NOMO-1 treated with DMSO at 0.1 percent for 48 hours (cell line): Measurements from ENCODE around the gene ZDHHC14.

Experiments used
- DNase-seq: peaks from one replicate; lab custom pipeline; 2025; ENCODE audit not compliant: unreplicated experiment; lab: John Stamatoyannopoulos, UW

ZDHHC14 gene

DNA sequence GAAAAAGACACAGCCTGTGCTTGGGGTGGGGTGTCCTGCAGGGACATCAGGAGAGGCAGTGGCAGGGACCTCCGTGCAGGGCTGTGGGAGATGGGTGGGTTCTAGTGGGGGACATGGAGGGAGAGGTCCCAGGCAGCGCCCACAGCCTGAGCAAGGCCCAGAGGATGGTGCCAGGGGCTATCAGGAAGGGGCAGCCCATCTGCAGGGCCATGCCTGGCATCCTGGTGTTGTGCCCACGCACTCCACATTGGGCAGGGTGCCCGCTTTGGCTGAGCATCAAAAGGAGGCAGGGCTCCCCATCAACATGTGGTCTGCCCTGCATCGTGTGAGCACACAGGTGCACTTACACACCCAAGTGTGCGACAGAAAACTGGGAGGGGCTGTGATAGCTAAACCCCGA is 257.8 kb downstream of the ZDHHC14 start:
- no peak for DNase-seq

DNA sequence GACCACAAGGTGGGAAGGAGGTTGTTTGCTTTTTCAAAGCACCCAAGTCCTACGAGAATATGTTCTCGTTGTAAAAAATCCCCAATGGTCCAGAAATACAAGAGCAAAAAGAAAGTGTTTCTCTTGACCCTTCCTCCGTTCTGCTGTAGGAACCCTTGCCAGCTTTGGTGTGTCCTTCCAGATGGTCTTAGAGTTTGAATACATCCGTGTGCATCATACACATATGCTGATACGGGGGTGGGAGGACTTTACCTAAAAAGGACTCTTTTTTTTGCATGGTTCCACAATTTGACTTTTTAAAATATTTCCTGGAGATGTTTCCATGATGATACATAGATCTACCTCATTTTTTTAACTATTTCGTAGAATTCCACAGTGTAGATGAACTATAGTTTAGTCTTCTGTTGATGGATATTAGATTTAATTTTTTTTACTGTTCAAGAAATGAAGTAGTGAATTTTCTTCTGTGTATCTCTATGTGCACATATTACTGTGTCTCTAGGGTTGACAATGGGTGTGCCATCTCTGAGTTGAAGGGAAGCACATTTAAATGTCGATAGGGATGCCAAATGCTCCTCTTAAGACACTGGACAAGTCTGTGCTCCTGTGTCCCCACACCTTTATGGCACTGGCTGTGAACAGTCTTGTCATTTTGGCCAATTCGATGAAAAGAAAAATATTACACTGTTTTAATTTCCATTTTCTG is 259.9 kb downstream of the ZDHHC14 start:
- no peak for DNase-seq

DNA sequence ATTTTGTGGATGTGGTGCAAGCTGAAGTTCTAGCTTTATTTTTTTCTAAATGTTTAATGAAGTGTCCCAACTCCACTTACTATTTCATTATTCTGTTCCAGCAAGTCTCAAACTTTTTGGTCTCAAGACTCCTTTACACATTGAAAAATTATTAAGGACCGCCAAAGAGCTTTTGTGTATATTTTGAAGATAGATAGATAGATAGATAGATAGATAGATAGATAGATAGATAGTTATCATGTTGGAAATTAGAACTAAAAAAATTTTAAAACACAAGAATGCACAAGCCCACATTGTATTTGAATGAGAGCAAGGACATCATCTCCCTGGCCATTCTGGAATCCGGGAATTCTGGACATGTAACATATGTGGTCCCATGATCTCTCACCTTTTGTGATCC is 260.8 kb downstream of the ZDHHC14 start:
- DNase-seq = no peak

DNA sequence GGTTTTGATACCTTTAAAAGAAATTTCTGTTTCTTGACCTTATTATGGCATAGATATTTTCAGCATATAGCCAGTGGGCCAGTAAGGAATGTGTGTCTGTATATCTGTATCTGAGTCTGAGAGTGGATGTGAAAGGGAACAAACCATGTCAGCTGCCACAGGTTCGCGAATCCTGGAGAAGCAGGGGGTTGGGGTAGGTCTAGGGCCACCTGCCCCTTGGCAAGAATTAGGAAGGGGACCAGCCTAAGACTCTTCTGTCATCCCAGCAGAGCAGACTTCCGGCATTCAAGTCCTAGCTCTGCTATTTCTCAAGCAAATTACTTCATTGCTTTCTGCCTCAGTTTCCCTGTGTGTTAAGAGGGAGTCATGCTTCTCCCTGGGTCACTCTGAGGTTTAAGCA is 261.7 kb downstream of the ZDHHC14 start:
- DNase-seq = no peak

DNA sequence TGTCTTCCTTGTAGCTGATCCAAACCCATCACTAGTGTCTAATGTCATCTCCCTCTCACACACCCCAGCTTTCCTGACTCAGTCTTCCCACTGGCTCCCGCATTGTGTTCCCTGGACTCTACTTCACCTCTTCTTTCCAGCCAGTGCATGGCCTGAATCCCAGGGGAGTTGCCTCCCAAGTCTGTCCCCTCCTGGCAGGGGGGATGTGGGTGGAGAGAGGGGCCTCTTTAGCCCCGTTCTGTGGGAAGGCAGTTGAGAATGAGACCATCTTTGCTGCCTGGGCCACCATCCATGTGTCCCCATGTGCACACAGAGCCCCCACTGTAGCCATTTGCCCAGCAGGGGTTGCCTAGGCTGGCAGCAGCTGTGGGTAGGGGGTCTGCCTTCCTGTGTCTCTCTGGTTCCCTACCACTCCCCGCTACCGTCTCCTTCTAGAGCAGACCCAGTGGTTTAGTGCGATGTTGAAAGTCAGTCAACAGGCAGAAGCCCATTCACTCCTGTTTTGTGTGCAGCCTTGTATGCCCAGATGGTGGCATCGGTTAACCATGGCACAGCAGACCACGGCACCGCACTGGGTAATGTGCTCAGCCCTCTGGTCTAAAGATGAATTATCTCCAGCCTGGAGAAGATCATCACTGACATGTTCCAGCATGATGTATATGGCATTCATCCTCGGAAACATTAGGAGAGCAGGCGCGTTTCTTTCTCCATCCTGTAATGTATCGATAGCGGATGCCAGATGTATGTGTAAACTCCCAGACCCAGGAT is 263.2 kb downstream of the ZDHHC14 start:
- no peak for DNase-seq

DNA sequence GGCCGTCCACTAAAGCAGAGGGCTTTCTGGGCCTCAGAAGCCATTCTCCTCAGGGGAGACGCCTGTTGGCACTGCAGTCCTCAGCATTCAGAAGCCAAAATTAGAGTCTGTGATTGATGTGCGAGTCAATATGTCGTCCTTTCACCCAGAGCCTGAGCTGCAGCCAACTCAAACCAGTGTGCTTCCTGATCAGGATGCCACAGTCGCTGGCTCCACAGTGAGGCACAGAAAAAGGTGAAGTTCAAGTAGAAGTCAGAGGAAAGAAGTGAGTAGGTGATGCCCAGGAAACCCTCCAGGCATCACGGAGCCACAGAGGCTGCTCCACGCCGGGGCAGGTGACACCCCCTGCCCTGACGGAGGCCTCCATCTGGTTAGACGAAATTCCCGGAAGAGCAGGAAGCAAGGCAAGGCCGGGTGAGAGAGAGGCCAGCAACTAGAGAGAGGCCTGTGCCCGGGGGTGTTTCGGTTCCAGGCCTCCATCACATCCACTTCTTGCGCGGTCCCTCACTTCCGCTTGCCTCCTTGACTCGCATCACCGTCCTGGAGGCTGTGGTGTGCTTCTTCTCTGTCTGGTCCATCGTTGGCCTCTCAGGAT is 264.3 kb downstream of the ZDHHC14 start:
- DNase-seq = no peak

DNA sequence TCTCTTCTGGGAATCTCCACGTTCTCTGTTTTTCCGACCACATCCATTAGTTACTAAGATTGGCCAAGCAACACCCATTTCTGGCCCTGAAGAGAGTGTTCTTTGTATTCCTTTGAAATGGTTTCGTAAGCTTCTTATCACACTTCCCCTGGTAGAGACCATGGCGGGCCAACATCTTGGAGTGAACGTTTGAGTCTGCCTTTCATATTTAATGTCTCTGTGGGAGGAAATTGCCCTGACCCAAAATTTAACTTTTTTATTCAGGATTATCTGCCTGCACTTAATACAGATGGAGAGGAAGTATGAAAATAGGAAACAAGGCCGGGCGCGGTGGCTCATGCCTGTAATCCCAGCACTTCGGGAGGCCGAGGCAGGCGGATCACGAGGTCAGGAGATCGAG is 265.0 kb downstream of the ZDHHC14 start:
- DNase-seq = no peak

DNA sequence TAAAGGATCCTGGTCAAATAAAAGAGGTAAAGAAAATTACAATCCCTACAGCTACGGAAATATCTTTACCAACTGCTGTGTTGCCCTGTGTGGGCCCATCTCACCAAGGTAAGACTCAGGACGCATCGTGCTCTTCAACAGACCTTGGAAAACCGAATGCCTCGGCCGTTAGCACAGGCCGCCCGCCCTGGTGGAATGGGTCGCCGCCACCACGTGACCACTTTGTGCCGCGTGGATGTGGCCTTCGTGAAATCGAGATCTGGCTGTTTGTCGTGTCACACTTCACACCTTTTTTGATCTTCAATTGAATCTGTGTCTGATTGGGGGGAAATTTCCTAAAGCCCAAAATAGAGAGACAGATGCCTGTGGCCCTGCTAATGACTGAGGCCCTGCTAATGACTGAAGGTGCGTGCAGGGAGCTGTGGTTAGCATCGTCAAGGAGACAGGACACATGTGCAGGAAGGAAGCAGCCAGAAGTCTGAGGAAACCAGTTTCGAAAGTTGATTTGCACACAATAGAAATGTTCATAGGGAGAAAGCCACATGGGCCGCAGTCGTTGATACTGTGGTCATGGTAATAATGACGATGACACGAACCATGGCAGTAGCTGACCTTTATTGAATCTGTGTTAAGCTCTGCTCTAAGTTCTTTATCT is 266.4 kb downstream of the ZDHHC14 start:
- DNase-seq = peak; percentile 96

DNA sequence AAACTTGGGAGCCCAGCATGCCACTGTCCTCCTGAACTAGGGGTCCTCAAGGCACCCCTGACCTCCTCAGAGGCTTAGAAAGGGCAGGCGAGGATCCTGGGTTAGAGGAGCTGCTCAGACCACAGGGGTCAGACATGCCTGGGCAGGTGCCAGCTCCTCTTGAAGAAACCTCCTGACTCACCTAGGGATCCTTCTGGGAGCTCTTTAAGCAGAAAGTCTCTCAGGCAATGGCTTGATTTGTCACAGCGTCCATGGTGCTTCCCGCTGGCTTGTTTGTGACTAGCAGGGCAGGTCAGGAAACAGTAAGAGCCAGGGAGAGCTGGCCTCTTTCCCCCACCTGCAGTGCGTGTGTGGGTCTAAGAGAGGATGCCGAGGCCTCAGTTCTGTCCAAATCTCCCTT is 267.6 kb downstream of the ZDHHC14 start:
- DNase-seq = no peak

DNA sequence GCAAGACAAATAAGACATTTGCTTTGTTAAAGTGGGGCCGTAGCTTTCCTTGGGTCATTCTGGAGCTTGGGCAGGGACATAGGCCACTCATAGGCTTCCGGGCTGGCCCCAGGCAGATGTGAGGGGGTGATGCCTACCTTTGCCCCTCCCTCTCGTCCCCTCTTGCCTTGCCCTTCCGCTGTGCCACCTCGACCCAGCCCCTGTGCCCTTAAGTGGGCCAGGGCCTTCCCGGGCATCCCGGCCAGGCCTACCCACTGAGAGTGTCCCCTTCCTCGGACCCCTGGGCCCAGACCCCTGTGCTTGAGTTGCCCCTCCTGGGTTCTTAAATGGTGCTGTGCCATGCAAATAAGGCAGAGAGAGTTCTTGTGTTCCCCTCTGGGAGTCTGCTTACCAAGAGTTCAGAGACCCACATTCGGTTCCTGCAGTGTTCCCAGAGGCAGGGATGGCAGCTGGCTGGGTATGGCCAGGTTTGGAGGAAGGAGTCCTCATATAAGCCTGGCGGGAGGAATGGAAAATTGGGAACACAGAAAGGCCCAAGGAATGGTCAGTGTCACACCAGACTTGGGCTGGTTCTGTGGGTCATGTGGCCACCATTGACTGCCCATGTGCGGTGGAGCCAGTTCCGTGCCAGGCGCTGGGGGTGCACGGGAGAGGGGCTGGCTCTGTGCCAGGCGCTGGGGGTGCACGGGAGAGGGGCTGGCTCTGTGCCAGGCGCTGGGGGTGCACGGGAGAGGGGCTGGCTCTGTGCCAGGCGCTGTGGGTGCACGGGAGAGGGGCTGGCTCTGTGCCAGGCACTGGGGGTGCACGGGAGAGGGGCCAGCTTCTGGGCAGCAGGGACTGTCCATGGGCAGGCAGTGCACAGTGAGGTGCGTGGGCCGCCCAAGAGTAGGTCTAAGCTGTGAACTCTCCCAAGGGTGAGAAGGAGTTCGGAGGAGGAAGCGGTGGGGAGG is 268.6 kb downstream of the ZDHHC14 start:
- no peak for DNase-seq

DNA sequence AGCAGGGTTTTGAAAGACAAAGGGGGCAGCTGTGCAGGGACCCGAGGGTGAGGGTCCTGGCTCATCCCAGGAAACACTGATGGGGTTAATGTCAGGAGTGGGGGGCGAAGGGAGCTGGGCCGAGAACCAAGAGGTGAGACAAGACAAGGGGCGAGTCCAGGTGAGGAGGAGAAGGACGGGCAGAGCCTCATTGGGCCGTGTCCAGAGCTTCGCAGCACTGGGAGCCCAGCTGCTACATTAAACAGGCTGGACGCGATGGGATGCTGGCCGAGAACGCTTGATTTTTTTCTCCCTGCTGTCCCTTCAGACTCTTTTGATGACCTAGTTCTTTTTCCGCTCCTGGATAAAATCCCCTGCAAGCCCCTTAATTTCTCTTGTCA is 269.3 kb downstream of the ZDHHC14 start:
- no peak for DNase-seq

DNA sequence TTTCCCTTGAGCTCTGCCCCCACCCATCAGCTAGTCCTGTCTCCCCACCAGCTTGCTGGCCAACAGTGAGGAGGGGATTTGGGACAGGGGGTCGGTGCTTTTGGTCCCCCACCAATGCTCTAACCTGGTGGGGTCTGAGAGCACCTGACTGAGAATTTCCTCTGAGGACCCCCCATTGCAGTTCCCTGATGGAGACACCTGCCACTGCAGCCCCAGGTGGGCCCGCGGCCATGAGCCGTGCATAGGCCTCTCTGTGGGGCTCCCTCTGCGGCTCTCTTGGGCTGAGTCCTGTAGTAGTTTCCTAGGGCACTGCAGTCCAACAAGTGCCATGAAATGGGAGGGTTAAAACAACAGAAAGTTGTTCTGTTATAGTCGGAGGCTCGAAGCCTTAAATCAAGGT is 269.8 kb downstream of the ZDHHC14 start:
- DNase-seq = no peak

DNA sequence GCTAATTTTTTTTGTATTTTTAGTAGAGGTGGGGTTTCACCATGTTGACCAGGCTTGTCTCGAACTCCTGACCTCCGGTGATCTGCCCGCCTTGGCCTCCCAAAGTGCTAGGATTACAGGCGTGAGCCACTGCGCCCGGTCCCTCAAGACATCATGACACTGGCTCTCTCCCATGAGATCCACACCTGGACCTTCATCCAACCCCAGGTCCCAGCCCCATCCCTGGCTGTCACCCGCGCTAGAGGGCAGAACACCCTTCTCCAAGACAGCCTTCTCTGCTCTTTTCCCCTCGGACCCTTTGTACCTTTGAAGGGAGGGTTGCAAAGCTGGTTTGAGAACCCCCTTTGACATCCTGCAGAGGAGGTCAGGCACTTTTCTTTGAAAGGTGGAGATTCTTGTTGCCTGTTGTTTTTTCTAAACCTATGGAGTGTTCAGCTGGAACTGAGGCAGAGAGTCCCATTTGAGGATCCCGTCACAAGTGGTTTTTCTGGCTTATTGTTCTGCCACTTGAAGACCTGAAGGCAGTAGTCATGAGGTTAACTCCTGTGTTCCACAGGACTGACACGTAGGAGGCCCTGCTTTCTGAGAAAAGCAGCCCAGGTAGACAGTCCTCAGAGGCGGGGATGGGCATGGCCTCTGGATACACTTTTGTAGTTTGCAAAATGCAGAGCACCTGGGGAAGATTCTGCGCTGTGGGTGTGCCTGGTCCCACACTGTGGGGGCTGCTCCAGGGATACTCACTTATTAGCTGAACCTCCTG is 270.9 kb downstream of the ZDHHC14 start:
- DNase-seq = no peak

DNA sequence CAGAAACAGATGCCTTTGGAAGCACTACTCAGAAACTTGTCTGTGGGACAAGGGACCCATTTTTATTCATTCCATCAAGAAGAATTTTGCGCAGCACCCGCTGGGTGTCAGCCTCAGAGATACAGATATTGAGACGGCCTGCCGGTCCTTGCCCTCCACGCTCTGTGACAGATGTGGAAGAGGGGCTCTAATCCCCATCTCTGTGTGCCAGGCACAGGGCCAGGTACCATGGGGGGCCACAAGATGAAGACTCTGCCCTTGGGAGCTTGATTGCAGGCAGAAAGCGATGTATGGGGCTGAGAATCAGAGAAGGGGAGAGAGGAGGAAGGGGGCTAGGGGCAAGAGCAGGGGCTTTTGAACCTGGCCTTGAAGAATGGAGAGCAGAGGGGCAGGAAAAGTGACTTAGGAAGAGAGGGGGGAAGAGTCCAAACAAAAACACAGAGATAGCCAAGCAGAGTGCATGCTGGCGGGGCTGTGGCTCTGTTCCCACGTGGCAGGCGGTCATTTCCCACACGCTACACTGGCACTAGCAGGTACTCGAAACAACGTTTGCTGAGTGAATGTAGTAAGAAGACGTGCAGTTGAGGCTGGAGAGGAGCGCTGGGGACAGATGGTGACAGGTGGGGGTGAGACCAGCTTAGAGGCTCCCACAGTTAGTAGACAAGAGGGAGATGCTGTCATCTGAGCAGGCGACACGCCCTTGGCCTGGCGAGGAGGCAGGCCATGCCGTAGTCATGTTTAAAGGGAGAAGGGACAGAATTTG is 271.8 kb downstream of the ZDHHC14 start:
- DNase-seq = no peak

DNA sequence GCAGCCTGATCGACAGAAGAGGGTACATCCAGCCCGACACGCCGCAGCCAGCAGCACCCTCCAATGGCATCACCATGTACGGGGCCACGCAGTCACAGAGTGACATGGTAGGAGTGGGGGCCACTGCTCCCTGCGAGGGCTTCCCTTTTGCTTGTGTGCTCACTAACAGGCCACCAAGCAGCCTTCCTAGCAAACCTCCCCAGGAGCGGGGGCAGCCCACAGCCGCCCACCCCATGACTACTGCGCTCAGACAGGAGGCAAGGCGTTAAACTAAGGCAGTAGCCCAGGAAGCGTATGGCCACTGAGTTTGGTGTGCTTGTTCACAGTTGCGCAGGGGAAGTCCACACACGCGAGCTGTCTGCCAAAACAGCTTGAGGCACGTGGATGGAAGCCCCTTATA is 272.5 kb downstream of the ZDHHC14 start:
- no peak for DNase-seq

DNA sequence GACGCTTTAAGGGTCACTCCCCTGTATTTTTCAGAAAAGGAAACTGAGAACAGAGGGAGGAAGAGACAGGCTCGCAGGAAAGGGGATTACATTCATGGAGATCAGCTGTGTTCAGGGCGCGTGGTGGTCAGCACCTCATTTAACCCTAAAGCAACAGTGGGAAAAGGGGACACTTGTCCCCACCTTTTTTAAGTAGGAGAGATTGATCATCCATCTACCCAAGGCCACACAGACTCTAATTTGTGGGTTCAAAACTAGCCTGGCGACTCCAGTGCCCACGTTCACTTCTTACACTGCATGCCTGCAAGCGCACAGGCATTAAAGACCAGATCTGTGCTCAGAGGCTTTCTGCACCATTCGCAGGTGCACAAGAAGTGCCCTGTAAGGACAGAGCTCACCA is 274.1 kb downstream of the ZDHHC14 start:
- DNase-seq = no peak

DNA sequence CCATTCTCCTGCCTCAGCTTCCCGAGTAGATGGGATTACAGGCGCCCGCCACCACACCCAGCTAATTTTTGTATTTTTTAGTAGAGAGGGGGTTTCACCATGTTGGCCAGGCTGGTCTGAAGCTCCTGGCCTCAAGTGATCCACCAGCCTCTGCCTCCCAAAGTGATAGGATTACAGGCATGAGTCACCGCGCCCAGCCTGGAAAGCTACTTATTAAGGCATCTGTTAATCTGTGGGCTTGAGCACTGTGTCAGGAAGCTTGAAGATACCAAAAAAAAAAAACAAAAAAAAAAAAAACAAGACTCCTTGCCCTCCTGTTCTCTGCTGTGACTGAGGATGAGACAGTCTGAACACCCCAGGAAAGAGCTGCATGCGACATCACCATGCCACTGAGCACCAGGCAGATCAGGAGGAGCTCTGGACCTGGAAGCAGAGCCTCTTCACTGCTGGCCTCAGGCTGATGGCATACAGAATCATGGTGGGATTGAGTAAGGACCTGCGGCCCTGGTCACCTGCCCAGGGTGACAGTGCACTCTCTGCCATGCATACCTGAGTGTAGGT is 275.5 kb downstream of the ZDHHC14 start:
- no peak for DNase-seq

DNA sequence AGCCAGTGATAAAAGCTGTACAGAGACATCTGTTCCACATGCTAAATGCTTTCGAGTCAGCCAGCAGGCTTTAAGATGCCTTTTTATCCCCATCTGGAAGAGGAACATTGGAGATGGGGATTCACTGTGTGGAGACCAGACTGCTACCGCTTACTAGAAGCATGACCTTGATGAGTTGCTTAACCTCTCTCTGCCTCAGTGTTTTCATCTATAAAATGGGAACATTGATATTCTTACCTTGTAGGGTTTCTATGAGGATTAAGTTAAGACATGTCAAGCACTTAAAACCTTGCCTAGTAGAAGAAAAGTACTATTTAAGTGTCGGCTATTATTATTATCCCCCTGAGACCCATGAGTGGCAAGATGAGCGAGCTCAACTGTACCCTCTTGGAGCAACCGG is 276.8 kb downstream of the ZDHHC14 start:
- no peak for DNase-seq

DNA sequence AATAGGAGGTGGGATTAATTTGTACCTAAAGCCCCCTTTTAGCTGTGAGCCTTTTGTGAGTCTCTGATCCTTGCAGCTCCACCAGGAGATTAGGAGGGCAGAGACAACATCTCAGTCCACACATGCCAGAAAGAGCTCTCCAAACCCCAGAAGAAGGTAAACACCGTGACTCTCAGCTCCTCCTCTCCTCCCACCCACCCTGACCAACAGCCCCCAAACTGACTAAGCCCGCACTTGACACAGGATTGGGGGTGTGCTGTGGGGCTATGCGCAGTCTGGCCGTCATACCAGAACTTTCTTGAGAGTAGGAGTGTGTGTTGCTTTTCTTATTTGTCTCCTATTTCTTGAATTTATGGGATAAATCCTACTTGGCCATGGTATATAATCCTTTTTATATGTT is 277.3 kb downstream of the ZDHHC14 start:
- no peak for DNase-seq
